Karpas-422 (cell line): ENCODE results near the gene CHIT1. TPM values are rescaled to one million over a fixed set of nuclear protein-coding genes. Genes with fewer than 3 reads are reported as not detected.

Experiments
- DNase-seq: peaks from one replicate; pipeline ENCODE4 v3.0.0-alpha.2; 2015
- H2AFZ ChIP-seq: fragments of 200-600 bp; sonication (generic); 2 replicates; pipeline ENCODE4 v1.6.1; 2014; ENCODE audit warnings: antibody characterized with exemption, low read length, mixed read lengths
- H3K27ac ChIP-seq: fragments of 200-600 bp; sonication (generic); 2 replicates; pipeline ENCODE4 v1.5.1; 2014; ENCODE audit warnings: mild to moderate bottlenecking, low read length, moderate library complexity
- H3K27me3 ChIP-seq: fragments of 200-600 bp; sonication (generic); 2 replicates; pipeline ENCODE4 v1.6.1; 2014; ENCODE audit warnings: low read length, mixed read lengths
- H3K36me3 ChIP-seq: fragments of 200-600 bp; sonication (generic); 2 replicates; pipeline ENCODE4 v1.6.1; 2014; ENCODE audit warnings: low read length, mixed read lengths; ENCODE audit not compliant: insufficient read depth
- H3K4me1 ChIP-seq: fragments of 200-600 bp; sonication (generic); 2 replicates; pipeline ENCODE4 v1.6.1; 2014; ENCODE audit warnings: mild to moderate bottlenecking, low read length, mixed read lengths
- H3K4me2 ChIP-seq: fragments of 200-600 bp; sonication (generic); 2 replicates; pipeline ENCODE4 v1.6.1; 2014; ENCODE audit warnings: low read length, low read depth, mild to moderate bottlenecking; ENCODE audit not compliant: poor library complexity, severe bottlenecking
- H3K4me3 ChIP-seq: fragments of 200-600 bp; sonication (generic); 2 replicates; pipeline ENCODE4 v1.5.1; 2014; ENCODE audit warnings: mild to moderate bottlenecking, antibody characterized with exemption, low read length, mixed read lengths
- H3K79me2 ChIP-seq: fragments of 200-600 bp; sonication (generic); 2 replicates; pipeline ENCODE4 v1.6.1; 2014; ENCODE audit warnings: mild to moderate bottlenecking, low read length, mixed read lengths
- H3K9ac ChIP-seq: fragments of 200-600 bp; sonication (generic); 2 replicates; pipeline ENCODE4 v1.6.0; 2014; ENCODE audit warnings: low read length
- H3K9me2 ChIP-seq: fragments of 200-600 bp; sonication (generic), shearing (Covaris generic); replicated peaks from 2 replicates; pipeline ENCODE4 v1.6.0; 2014; ENCODE audit warnings: mild to moderate bottlenecking, low read length, moderate library complexity; ENCODE audit not compliant: insufficient read depth
- H3K9me3 ChIP-seq: fragments of 300-700, 200-600 bp; sonication (generic); 2 replicates; pipeline ENCODE4 v1.6.1; 2014; ENCODE audit warnings: low read length, mixed read lengths
- H4K20me1 ChIP-seq: fragments of 200-600 bp; sonication (generic); 2 replicates; pipeline ENCODE4 v1.6.1; 2014; ENCODE audit warnings: mild to moderate bottlenecking, antibody characterized with exemption, low read length, low read depth; ENCODE audit not compliant: insufficient read depth
- total RNA-seq: library from RNA; depleted of rRNA; stranded (reverse); fragments of >200 nt; shearing (Covaris generic); gene quantifications from 2 replicates; pipeline ENCODE4 v1.2.3, GENCODE V29; 2014; ENCODE audit warnings: low replicate concordance; rRNA removed

CHIT1 gene
- total RNA-seq, 1 experiment from 2014 or later: 0.89 TPM

GRCh38 chr1:203167026-203167912 is 62.2 kb downstream of the CHIT1 start:
- DNase-seq: peak; percentile 94
- H3K4me2 ChIP-seq: peak overlapping the region; percentile 21

GRCh38 chr1:203166192-203166940 is 63.1 kb downstream of the CHIT1 start:
- no peak overlapping the region for H2AFZ ChIP-seq
- no peaks in the 10 kb centered on the region for H3K9me3 ChIP-seq
- peak overlapping the region; percentile 50 for H3K27ac ChIP-seq
- 0 out of 2 replicates have a peak overlapping the region, but pooled peaks have one; percentile 31 for H3K9ac ChIP-seq
- no peaks in the 10 kb centered on the region for H3K79me2 ChIP-seq
- H3K9me2 ChIP-seq: no peaks in the 10 kb centered on the region
- H3K4me3 ChIP-seq: no peak overlapping the region
- peak; percentile 93 for DNase-seq
- H4K20me1 ChIP-seq: peaks cover 2% of the 10 kb centered on the region; the same call in 1 of the 2 replicates
- peaks cover 22% of the 10 kb centered on the region for H3K36me3 ChIP-seq
- H3K27me3 ChIP-seq: no peaks in the 10 kb centered on the region
- peak overlapping the region; percentile 21 for H3K4me2 ChIP-seq
- peaks cover 67% of the 10 kb centered on the region for H3K4me1 ChIP-seq

More at GRCh38 chr1:203167026-203167912, 62.2 kb downstream of the CHIT1 start:
- no peaks in the 10 kb centered on the region for H3K27me3 ChIP-seq
- no peak overlapping the region for H2AFZ ChIP-seq
- peaks cover 76% of the 10 kb centered on the region for H3K4me1 ChIP-seq
- H3K9me2 ChIP-seq: no peaks in the 10 kb centered on the region
- no peaks in the 10 kb centered on the region for H3K79me2 ChIP-seq
- H3K27ac ChIP-seq: peak overlapping the region; percentile 99
- H3K36me3 ChIP-seq: peaks cover 30% of the 10 kb centered on the region
- no peak overlapping the region for H3K4me3 ChIP-seq
- peaks cover 4% of the 10 kb centered on the region; the same call in 1 of the 2 replicates for H4K20me1 ChIP-seq
- H3K9ac ChIP-seq: 0 out of 2 replicates have a peak overlapping the region, but pooled peaks have one; percentile 31
- no peaks in the 10 kb centered on the region for H3K9me3 ChIP-seq

Other genes with a start within 250 kb of the CHIT1 start
- gene TMEM183A, start 222.3 kb downstream of the CHIT1 start, total RNA-seq: 65.3 and 81.0 TPM in 2 replicates
- 0.04 TPM in 1 of 2 replicates, not detected in the other for gene PPFIA4, start 203.2 kb downstream of the CHIT1 start, total RNA-seq
- gene MYOG, start 143.7 kb downstream of the CHIT1 start, total RNA-seq: not detected in 2 replicates
- gene ADORA1, start 101.9 kb downstream of the CHIT1 start, total RNA-seq: not detected in 2 replicates
- gene MYBPH, start 53.8 kb downstream of the CHIT1 start, total RNA-seq: 52.4 and 62.2 TPM in 2 replicates
- 5.4 and 10.1 TPM in 2 replicates for gene CHI3L1, start 43.0 kb downstream of the CHIT1 start, total RNA-seq
- 245 and 258 TPM in 2 replicates for gene BTG2, start 75.8 kb upstream of the CHIT1 start, total RNA-seq
- gene FMOD, start 121.4 kb upstream of the CHIT1 start, total RNA-seq: 2.2 and 3.6 TPM in 2 replicates
- not detected in 2 replicates for gene PRELP, start 246.1 kb upstream of the CHIT1 start, total RNA-seq